ENCODE measurements around the gene FHOD3. TPM values are rescaled to one million over a fixed set of nuclear protein-coding genes. Genes with fewer than 3 reads are reported as not detected.
A peak's percentile ranks its signal among the peaks of the same experiment; 100 is the strongest.
"Not testable (repeated sequence)": the region's sequence is repeated elsewhere in the genome, so short reads cannot be mapped to it uniquely, and the experiment has no call there.

Gene FHOD3
- total RNA-seq, 1 donor = 13.0 TPM

DNA sequence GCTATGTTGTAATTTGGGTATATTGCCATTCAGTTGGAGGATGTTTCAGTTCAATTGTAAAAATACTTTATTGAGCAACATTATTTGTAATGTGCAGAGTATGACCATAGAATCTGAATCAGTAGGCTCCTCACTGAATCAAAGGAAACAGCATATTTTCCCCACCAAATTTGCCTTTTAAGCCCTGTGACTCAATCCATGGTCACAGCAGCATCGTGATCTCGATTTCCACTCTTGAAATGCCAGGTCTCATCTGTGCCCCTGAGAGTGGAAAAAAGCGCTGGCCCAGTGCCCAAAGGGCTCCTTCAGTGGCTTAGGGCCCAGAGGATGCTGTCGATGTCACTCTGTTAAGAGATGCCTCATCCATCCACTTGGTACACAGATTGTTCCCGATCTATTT, 57.5 kb downstream of the FHOD3 start:
- Histone ChIP-seq H4K20me1 (ENCODE audit: insufficient read depth, low read length) (no peaks in the 10 kb centered on the region), H3K4me1 (ENCODE audit: insufficient read depth, low read length) (peaks cover 30% of the 10 kb centered on the region), H3K4me3 (ENCODE audit: insufficient read depth, low read length) (no peak overlapping the region), H3K36me3 (ENCODE audit: insufficient read depth, low read length) (no peaks in the 10 kb centered on the region), H3K4me2 (ENCODE audit: insufficient read depth, low read length) (peak overlapping the region; percentile 46), H3K9me3 (ENCODE audit: low read depth, low read length) (no peaks in the 10 kb centered on the region), H3K79me2 (ENCODE audit: insufficient read depth, low read length) (peaks cover 17% of the 10 kb centered on the region), H3K27me3 (ENCODE audit: insufficient read depth, low read length) (no peaks in the 10 kb centered on the region), H3K27ac (ENCODE audit: low read depth, low read length) (peak overlapping the region; percentile 74), H2AFZ (ENCODE audit: low read length) (peak overlapping the region; percentile 1)
- no peak for TF ChIP-seq CTCF (IDR thresholded peaks at IDR 0.05; ENCODE audit: extremely low read depth, low read depth, low read length)
- peak; percentile 70 for DNase-seq (ENCODE audit: insufficient read length, low spot score, missing footprints)

- H3K4me2 ChIP-seq (ENCODE audit: insufficient read depth, low read length) = peak overlapping the region; percentile 46
Measured at GRCh38 chr18:36355511-36355910, 58.0 kb downstream of the FHOD3 start.

DNA sequence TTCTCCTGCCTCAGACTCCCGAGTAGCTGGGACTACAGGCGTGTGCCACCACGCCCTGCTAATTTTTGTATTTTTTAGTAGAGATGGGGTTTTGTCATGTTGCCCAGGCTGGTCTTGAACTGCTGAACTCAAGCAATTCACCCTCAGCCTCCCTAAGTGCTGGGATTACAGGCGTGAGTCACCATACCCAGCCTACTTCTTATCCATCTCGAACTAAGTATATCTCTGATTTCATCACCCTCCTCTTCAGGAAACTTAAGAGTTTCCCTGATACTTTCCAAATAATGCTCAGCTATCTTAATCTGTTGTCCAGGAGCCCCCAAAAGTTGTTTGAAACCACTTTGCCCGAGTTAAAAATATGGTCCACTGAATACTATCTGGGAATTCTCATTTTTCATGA, 59.2 kb downstream of the FHOD3 start:
- H3K27me3 ChIP-seq (ENCODE audit: insufficient read depth, low read length); H3K36me3 ChIP-seq (ENCODE audit: insufficient read depth, low read length); H3K9me3 ChIP-seq (ENCODE audit: low read depth, low read length); DNase-seq (ENCODE audit: insufficient read length, low spot score, missing footprints); H4K20me1 ChIP-seq (ENCODE audit: insufficient read depth, low read length); H3K4me3 ChIP-seq (ENCODE audit: insufficient read depth, low read length); H3K4me2 ChIP-seq (ENCODE audit: insufficient read depth, low read length); H2AFZ ChIP-seq (ENCODE audit: low read length); H3K79me2 ChIP-seq (ENCODE audit: insufficient read depth, low read length); H3K27ac ChIP-seq (ENCODE audit: low read depth, low read length): not testable (repeated sequence)
- peaks cover 24% of the 10 kb centered on the region for H3K4me1 ChIP-seq (ENCODE audit: insufficient read depth, low read length)

More at GRCh38 chr18:36355511-36355910, 58.0 kb downstream of the FHOD3 start:
- Histone ChIP-seq H3K36me3 (ENCODE audit: insufficient read depth, low read length) (no peaks in the 10 kb centered on the region), H3K4me1 (ENCODE audit: insufficient read depth, low read length) (peaks cover 25% of the 10 kb centered on the region), H3K9me3 (ENCODE audit: low read depth, low read length) (no peaks in the 10 kb centered on the region), H2AFZ (ENCODE audit: low read length) (peak overlapping the region; percentile 1), H3K27me3 (ENCODE audit: insufficient read depth, low read length) (no peaks in the 10 kb centered on the region), H3K79me2 (ENCODE audit: insufficient read depth, low read length) (peaks cover 17% of the 10 kb centered on the region), H3K4me3 (ENCODE audit: insufficient read depth, low read length) (no peak overlapping the region), H4K20me1 (ENCODE audit: insufficient read depth, low read length) (peaks cover 2% of the 10 kb centered on the region), H3K27ac (ENCODE audit: low read depth, low read length) (peak overlapping the region; percentile 74)
- no peak for TF ChIP-seq CTCF (IDR thresholded peaks at IDR 0.05; ENCODE audit: extremely low read depth, low read depth, low read length)
- no peak for DNase-seq (ENCODE audit: insufficient read length, low spot score, missing footprints)

GRCh38 chr18:36358141-36358540, 60.6 kb downstream of the FHOD3 start:
- Histone ChIP-seq H2AFZ (ENCODE audit: low read length) (no peak overlapping the region), H3K27ac (ENCODE audit: low read depth, low read length) (no peak overlapping the region), H3K4me3 (ENCODE audit: insufficient read depth, low read length) (no peak overlapping the region), H3K79me2 (ENCODE audit: insufficient read depth, low read length) (peaks cover 5% of the 10 kb centered on the region), H3K27me3 (ENCODE audit: insufficient read depth, low read length) (no peaks in the 10 kb centered on the region), H3K4me1 (ENCODE audit: insufficient read depth, low read length) (peaks cover 14% of the 10 kb centered on the region), H3K36me3 (ENCODE audit: insufficient read depth, low read length) (no peaks in the 10 kb centered on the region), H4K20me1 (ENCODE audit: insufficient read depth, low read length) (peaks cover 2% of the 10 kb centered on the region), H3K9me3 (ENCODE audit: low read depth, low read length) (no peaks in the 10 kb centered on the region), H3K4me2 (ENCODE audit: insufficient read depth, low read length) (no peak overlapping the region)
- TF ChIP-seq CTCF (IDR thresholded peaks at IDR 0.05; ENCODE audit: extremely low read depth, low read depth, low read length) = no peak
- DNase-seq (ENCODE audit: insufficient read length, low spot score, missing footprints) = no peak
